Myocyte (in vitro differentiated cells): ENCODE data around the gene GPRC5C. TPM values are rescaled to one million over a fixed set of nuclear protein-coding genes. Genes with fewer than 3 reads are reported as not detected.
A peak's percentile ranks its signal among the peaks of the same experiment; 100 is the strongest.
"Not testable (repeated sequence)": the region's sequence is repeated elsewhere in the genome, so short reads cannot be mapped to it uniquely, and the experiment has no call there.

ENCODE experiments used
- DNase-seq: peaks from one replicate; pipeline ENCODE4 v3.0.0-alpha.2; 2012; ENCODE audit warnings: low read depth
- total RNA-seq: library from RNA; depleted of rRNA; stranded (reverse); fragments of >200 nt; gene quantifications from 2 replicates; pipeline ENCODE4 v1.2.3, GENCODE V29; 2014

The GPRC5C gene
- total RNA-seq, 1 donor from 2014 or later = not detected

DNA sequence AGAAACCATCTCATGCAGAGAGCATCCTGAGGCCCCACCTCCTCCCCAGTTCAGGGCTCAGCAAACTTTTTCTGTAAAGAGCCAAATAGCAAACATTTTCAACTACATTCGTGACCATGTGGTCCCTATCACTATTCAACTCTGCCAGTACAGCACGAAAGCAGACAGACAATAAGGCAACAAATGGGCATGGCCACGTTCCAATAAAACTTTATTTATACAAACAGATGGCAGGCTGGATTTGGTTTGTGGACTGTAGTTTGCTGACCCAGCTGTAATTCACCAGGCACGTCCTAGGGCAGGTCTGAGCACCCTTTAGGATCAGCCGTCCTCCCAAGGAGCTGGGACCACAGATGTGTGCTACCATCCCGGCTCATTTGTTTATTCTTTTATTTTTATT lies 27.1 kb upstream of the GPRC5C start:
- no peak for DNase-seq

DNA sequence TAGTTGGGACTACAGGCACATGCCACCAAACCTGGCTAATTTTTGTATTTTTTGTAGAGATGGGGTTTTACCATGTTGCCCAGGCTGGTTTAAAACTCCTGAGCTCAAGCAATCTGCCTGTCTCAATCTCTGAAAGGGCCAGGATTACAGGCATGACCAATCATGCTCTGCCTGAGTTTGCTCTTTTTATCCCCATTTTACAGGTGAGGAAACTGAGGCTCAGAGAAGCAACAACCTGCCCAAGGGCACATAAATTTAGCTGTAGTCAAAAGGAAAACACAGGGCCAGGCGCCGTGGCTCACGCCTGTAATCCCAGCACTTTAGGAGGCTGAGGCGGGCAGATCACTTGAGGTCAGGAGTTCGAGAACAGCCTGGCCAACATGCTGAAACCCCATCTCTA lies 26.6 kb upstream of the GPRC5C start:
- DNase-seq = not testable (repeated sequence)

DNA sequence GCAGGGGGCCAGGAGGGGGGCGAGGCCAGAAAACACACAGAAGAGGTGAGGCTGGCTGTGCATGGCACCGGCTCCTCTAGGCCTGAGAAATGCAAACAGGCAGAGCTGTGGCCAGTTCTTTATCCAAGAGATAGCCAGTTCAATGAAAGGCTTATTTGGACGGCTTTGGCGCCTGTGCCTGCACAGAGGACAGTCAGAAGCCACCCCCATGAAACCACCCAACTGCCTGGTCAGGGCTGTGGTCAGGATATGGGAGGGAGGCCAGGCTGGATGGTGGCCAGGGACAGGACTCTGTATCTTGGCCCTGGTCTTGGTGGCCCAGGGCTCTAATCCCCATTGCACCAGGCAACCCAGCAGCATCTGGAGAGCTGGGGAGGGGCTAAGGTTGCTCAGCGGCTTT lies 24.5 kb upstream of the GPRC5C start:
- no peak for DNase-seq

DNA sequence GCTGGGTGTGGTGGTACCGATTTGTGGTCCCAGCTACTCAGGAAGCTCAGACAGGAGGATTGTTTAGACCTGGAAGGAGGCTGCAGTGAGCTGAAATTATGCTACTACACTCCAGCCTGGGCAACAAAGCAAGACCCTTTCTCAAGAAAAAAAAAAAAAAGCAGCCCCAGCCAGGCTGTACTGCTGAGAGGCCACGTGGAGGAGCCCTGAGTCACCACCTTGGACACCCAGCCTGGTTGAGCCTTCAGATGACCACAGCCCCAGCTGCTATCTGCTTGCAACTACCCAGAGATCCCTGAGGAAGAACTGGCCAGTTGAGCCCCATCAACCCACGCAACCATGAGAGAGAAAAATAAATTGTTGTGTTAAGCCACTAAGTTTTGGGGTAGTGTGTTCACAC lies 23.6 kb upstream of the GPRC5C start:
- peak; percentile 1 for DNase-seq

DNA sequence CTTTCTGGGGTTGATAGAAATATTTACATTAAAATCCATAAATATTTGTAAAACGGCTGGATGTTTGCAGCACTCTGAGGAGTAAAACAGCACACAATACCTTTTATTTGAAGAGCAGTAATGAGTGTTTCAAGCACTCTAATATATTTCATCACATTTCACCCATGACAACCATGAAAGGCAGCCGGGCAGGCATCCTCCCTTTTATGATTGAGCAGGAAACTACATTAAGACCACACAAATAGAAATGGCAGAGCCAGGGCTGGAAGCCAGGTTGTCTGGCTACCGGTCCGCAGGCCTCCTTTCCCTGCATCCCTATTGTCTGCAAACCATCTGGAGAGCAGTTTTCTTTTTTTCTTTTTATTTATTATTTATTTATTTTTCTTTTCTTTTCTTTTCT lies 23.1 kb upstream of the GPRC5C start:
- DNase-seq = no peak

DNA sequence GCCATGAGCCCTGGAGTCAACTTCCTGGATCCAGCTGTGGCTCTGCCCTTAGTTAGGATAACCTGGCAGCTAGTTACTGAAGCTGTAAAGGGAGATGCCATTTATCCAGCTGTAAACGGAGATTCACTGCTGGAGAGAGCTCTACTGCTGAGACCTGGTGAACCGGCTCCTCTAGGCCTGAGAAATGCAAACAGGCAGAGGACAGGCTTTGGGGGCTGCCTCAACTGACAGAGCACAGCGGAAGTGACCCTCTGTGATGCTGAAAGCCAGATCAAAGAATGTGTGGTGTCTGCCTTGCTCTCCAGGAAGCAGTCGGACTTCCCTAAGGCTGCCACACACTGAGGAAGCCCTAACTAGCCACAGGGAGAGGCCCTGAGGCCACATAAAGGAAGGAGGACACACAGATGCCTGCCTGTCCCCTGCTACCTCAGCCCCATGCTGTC lies 21.9 kb upstream of the GPRC5C start:
- no peak for DNase-seq

DNA sequence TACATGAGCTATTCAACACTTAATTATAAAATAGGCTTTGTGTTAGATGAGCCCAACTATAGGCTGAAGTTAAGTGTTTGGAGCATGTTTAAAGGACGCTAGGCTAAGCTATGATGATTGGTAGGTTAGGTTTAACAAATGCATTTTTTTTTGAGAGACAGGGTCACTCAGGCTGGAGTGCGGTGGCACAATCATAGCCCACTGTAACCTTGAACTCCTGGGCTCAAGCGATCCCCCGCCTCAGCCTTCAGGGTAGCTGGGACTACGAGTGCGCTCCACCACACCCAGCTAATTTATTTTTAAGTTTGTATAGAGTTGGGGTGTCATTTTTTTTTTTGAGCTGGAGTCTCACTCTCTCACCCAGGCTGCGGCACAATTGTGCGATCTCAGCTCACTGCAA lies 19.3 kb upstream of the GPRC5C start:
- no peak for DNase-seq

DNA sequence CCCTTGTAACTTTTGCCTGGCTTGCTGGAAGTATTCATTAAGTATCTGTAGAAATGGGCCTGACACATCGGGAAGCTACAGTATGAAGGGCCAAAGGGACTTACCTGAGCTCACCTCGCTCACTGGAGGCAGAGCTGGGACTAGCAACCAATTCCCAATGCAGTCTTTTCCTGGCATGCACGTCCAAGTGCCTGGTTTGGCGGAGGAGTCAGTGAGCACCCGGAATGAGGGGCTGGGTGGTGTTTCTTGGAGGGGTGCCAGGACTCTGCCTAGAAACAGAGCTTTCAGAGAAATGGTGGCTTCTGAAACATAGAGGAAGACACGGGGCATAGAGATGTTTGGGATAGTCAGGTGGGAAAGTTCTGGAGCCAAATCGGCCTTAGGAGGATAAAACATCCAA lies 18.4 kb upstream of the GPRC5C start:
- DNase-seq = no peak

DNA sequence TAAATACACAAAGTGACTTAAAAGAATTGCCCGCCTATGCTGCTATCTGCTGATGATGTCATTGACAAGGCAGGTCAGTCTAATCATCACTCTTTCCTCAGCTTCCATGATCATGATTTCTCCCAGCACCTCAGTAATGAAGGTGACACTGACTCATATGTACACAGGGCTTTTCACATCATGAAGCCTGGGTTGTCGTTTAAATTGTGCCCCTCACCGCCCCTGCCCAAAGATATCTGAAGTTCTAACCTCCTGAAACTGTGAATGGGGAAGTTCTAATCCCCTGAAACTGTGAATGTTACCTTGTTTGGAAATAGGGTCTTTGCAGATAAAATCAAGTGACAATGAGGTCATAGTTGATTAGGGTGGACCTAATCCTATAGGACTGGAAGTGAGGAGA lies 17.4 kb upstream of the GPRC5C start:
- no peak for DNase-seq

DNA sequence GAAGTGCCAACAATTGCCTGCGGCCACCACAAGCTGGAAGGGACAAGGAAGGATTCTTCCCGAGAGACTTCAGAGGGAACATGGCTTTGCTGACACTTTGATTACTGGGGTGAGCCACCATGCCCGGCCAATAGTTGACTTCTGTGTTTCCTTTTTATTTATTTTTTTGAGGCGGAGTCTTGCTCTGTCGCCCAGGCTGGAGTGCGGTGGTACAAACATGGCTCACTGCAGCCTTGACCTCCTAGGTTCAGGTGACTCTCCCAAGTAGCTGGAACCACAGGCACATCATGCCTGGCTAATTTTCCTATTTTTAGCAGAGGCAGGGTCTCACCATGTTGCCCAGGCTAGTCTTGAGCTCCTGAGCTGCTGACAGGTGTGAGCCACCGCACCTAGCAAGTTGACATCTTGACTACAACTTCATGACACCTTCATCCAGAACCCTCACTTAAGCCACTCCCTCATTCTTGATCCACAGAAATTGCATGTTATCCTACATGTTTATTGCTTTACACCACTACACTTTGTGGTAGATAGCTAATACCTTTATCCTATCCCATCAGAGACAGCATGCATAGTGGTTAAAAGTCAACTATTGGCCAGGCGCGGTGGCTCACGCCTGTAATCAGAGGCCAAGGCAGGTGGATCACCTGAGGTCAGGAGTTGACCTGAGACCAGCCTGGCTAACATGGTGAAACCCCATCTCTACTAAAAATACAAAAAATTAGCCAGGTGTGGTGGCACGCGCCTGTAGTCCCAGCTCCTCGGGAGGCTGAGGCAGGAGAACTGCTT lies 16.1 kb upstream of the GPRC5C start:
- DNase-seq = no peak

DNA sequence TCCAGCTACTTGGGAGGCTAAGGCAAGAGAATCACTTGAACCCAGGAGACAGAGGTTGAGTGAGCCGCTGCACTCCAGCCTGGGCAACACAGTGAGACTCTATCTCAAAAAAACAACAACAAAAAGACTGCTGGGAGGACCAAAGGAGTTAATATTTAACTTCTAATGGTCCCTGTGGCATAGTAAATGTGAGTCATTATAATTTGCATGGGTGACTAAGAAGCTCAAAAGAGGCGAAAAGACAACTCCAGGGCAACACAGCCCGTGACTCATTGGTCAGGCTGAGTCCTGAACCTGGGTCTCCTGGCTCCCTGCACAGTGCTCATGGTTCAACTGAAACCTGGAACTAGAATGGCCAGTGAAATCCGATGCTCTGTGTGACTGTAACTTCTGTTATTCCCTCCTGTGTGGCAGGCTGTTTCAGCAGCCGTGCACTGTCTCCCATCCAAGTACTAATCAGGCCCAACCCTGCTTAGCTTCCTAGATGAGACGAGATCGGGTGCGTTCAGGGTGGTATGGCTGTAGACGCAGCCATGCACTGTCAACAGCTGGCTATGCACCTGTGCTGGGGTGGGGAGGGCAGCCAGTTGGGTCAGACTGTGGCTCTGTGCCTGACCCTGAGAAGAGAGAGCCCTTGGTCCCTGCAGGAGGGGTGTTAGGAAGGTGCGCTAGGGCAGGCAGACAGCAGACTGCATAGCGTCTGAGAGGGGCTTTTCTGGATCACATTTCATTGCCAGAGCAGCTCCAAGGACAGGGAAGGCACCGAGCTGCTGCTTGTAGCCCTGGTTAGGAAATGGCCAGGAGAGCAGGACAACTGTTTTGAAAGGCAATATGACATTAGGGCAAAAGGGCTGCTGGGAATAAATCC lies 14.5 kb upstream of the GPRC5C start:
- no peak for DNase-seq

DNA sequence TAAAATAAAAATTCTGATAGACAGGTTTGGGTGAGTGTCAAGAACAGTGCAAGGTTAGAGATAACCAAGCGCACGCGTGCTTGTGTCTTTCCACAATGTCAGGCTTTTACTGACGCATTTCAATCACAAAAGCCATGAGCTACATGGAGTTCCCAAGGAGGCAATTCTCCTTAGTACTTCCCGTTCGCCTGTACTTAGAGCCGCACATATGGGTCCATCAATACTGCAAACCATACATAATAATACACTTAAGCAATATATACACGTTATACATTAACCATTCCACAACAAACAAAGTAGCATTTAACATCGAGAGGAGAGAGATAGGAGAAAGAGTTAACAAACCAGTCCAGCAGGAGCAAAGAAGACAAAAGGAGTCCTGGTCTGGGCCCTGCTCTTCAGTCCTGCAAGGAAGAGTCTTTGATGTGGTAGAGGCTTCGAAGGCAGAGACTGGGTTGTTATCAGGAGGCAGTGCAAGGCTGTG lies 11.9 kb upstream of the GPRC5C start:
- DNase-seq = no peak

DNA sequence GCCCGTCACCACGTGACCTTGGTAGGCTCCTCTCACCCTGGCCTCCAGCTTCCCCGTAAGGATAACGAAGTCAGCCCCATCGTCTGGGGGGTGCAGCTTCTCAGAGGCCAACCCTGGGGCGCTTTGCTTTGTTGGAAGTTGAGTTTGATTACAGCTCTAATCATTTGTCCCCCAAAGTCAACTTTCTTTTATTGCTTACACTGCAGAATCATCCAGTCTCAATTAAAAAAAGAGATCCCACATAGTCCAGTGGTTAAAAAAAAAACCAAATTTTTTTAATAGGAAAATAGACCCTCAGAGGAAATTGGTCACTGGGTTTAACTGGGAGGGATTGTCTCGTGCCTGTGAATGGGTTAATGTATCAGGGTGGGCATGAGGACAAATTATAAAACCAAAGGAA lies 7.8 kb upstream of the GPRC5C start:
- DNase-seq = no peak

DNA sequence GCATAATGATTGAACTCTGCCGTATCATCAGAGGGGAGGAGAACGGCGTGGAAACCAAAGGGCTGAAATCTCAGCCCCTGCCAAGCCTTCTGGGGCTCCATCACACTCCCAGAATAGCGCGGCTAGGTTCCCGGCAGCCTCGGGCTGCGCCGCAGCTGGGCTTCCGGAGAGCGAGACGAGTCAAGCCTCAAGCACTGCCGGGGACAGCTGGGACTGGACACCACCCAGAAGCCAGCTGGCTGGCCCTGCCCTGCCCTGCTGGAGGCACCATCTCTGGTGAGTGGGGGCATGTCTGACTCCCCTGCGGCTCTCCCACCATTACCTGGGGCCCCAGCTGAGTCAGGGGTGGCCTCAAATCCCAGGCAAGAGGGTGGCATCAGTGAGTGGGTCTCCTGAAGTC lies 7.2 kb upstream of the GPRC5C start:
- DNase-seq = peak; percentile 23

DNA sequence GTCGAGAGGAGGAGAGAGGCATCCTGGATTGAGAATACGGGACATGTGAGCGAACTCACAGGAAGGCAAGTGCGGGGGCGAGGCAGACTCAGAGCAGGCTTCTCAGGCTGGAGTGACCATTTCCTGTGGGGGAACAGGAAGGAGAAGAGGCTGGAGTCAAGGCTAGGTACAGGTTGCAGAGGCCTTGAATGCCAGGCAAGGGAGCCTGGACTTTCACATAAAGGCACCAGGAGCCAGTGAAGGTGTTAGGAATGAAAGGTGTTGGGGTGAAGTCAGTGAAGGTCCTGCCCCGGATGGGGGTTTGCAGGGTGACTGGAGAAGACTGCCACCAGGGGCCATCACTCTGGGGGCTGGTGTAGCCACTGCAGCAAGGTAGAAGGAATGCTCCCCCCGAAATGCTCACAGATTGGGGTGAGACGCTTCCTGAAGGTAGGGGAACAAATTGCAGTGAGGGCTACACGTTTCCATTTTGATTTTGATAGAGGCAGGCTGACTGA lies 5.3 kb upstream of the GPRC5C start:
- no peak for DNase-seq

DNA sequence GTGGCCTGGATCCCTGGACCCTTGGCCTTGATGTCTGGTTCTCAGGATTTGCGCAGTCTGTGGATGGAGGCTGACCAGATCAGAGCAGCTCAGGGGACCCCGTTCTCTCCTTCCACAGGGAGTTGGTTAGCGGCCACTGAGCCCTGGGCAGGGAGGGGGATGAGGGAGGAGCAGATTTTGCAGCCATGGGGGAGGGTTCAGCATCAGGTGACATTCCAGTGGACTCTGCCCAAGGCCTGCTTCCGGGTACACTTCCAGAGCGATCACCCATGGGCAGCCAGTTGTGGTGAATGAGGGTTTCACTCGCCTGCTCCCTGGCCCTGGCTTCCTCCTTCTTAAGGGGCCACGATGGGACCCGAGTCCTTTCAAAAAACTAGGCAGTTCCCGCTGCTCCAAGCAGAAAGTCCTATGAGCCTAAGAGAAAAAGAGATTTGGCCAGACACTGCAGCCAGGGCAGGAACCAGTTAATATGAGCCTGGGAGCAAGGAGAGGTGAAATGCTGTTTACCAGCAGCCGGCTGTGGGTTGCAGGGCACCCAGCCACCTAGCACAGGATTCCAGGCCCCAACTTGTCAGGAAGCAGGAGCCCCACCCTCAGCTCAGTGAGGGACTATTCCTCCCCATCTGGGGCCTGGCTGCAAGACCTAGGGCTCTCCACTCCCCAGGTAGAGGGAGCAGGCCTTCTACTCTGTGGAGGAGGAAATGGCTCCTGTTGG lies 4.7 kb upstream of the GPRC5C start:
- no peak for DNase-seq

DNA sequence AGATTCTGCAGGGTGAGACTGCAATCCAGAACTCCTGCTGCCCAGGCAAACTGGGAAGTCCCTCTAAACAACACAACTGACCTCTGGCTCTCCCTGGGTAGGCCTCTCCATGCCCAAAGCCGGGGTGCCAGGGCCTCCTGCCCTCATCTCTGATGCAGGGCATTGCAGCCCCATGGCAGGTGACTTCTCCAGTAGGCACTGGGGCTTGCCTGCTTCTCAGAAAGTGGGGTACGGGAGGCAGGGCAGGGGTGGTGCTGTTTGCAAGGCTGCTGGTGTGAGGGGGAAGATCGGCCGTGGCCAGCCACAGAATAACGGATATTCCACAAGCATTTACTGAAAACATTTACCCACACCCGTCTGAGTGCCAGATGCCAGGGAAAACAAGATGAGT lies 4.1 kb upstream of the GPRC5C start:
- no peak for DNase-seq

DNA sequence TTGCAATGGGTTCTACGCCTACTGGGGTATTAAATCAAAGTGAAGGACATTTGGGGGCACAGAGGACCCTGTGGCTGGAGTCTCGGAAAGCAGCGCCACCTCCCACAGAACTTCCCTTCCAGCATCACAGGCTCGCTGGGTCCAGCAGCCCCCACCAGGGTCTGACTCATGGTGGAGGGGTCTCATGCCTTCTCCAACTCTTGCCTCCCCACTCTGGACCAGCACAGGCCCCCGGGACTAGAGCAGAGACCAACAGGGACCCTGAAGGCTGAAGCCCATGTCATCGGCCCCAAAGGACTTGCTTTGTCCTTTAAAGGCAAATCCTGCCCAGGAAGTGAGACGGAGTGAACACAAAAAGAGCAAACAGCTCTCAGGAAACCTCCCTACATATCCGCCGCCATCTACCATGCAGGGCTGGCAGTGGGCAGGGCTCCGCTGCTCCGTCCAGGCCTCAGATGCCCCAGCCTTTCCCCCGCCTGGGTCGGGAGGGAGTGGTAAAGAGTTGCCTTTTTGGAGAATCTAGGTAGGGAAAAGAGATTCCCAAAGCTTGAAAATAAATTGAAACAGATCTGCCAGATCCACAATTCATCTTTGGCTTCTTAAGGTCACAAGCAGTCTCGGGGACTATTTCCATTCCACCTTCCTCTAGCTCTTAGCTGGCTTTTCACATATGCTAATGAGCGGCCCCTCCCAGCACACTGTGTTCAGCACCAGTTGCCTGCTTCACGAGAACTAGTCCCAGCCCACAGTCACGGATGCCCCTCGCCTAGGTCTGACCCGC lies 2.1 kb upstream of the GPRC5C start:
- DNase-seq = no peak

DNA sequence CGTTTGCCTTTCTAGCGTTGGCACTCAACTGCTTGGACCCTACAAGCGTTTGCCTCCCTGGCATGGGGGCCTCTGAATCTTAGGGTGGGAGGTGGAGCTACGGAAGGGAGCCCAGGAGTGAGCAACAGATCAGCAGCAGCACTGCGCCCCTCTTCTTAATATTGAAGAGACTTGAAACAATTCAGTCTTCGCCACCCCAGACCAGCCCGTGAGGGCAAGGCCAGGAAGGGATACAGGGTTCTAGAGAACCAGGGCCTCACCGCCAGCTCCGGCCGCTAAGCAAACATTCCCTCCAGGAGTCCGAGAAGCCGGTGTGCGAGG lies 1.5 kb upstream of the GPRC5C start:
- no peak for DNase-seq

DNA sequence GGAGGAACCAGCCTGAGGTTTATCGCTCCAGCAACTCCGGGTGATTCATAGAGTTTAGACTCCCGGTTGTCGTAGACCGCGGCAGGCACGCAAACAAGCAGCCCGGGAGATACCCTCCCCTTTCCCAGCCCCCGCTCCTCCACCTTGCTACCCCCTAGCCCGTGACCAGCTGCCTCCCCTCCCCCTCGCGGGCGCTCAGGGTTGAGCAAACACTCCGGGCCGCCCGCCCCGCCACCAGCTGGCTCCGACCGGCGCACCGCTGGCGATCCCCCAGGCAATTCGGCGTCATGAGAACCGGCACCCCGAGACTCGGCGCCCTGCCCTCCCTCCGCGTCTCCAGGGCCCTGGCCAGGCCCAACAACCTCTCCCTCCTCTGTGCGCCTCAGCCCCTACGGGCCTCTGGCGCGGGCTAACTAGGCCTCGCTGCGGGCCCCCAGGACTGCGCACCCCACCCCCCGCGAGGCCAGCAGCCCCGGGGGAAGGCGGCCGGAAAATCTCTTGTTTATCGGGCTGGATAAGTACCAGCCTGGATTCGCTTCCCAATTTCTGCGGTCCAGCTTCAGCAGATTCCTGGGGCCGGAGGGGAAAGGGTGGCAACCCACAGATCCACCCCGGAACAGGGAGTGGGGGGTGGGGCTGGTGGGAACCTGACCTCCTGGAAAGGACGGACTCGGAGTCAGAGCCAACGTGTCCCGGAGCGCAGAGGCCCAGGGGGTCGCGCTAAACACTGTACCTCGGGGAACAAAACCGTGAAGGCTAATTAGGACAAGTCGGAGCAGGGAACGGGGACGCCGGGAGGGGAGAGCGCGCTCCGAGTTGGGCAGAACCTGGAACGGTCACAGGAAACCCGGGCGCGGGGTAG lies 951 bp upstream of the GPRC5C start:
- no peak for DNase-seq
